GM19238 (cell line): Measurements from ENCODE around the gene LIX1.

Source experiments
- DNase-seq: peaks from one replicate; pipeline ENCODE4 v3.0.0; 2011; ENCODE audit warnings: low spot score; ENCODE audit not compliant: insufficient read length

Gene LIX1

GRCh38 chr5:97075649-97076048, 66.8 kb downstream of the LIX1 start:
- no peak for DNase-seq

- DNase-seq, result no peak
Measured at GRCh38 chr5:97074859-97075489, 67.4 kb downstream of the LIX1 start.

- DNase-seq, result no peak
Measured at GRCh38 chr5:97073420-97073819, 69.0 kb downstream of the LIX1 start.

GRCh38 chr5:97072696-97073095, 69.7 kb downstream of the LIX1 start:
- no peak for DNase-seq

- DNase-seq, result no peak
Measured at GRCh38 chr5:97071993-97072392, 70.4 kb downstream of the LIX1 start.

- DNase-seq, result no peak
Measured at GRCh38 chr5:97071101-97071500, 71.3 kb downstream of the LIX1 start.

GRCh38 chr5:97070234-97070633, 72.2 kb downstream of the LIX1 start:
- DNase-seq, result no peak

GRCh38 chr5:97067296-97067850, 75.0 kb downstream of the LIX1 start:
- DNase-seq, result no peak

- no peak for DNase-seq
Measured at GRCh38 chr5:97065475-97065874, 76.9 kb downstream of the LIX1 start.

- no peak for DNase-seq
Measured at GRCh38 chr5:97063251-97063650, 79.2 kb downstream of the LIX1 start.

GRCh38 chr5:97062046-97062445, 80.4 kb downstream of the LIX1 start:
- DNase-seq, result no peak

- DNase-seq, result no peak
Measured at GRCh38 chr5:97056263-97056662, 86.1 kb downstream of the LIX1 start.

- no peak for DNase-seq
Measured at GRCh38 chr5:97049175-97049574, 93.2 kb downstream of the LIX1 start.

GRCh38 chr5:97047076-97047475, 95.3 kb downstream of the LIX1 start:
- DNase-seq, result no peak

- DNase-seq, result no peak
Measured at GRCh38 chr5:97046270-97046982, 96.0 kb downstream of the LIX1 start.

GRCh38 chr5:97044052-97044451, 98.4 kb downstream of the LIX1 start:
- no peak for DNase-seq

GRCh38 chr5:97043511-97043910, 98.9 kb downstream of the LIX1 start:
- DNase-seq, result no peak

GRCh38 chr5:97042996-97043395, 99.4 kb downstream of the LIX1 start:
- no peak for DNase-seq
